Transverse colon (tissue), 4 donors: ENCODE measurements around the gene PRAC1. TPM values are rescaled to one million over a fixed set of nuclear protein-coding genes. Genes with fewer than 3 reads are reported as not detected.

Source experiments
- DNase-seq: peaks from one replicate; pipeline ENCODE4 v3.0.0-alpha.2; 2019
- H3K27ac ChIP-seq, 4 donors: fragments of 200-600 bp; sonication (generic); 2 replicates each; pipeline ENCODE4 v1.5.1; 2016 to 2018; ENCODE audit warnings: inconsistent platforms in 4 of 4
- H3K27me3 ChIP-seq: fragments of 200-600 bp; sonication (generic); 2 replicates; pipeline ENCODE4 v1.5.1; 2017; ENCODE audit warnings: inconsistent platforms
- H3K36me3 ChIP-seq, 4 donors: fragments of 200-600 bp; sonication (generic); 2 replicates each; pipeline ENCODE4 v1.5.1; 2017 to 2019; ENCODE audit warnings: inconsistent platforms in 4 of 4
- H3K4me1 ChIP-seq, 4 donors: fragments of 200-600 bp; sonication (generic); 2 replicates each; pipeline ENCODE4 v1.5.1; 2017 to 2020; ENCODE audit warnings: inconsistent platforms in 4 of 4
- H3K4me3 ChIP-seq, 4 donors: fragments of 200-600 bp; sonication (generic); 1 replicate in 1 of 4; 2 replicates in 3 of 4; pipeline versions ENCODE4 v1.5.1 to v1.6.1; 2017 to 2019; ENCODE audit warnings: inconsistent platforms in 4 of 4
- H3K9me3 ChIP-seq, 2 donors: fragments of 200-600 bp; sonication (generic); 2 replicates each; pipeline ENCODE4 v1.5.1; 2017 to 2019; ENCODE audit warnings: inconsistent platforms in 2 of 2
- EP300 ChIP-seq: sonication (generic); formaldehyde crosslinking; IDR thresholded peaks from one replicate; pipeline ENCODE4 v1.6.1; 2017; ENCODE audit warnings: antibody characterized with exemption, low read depth
- POLR2A ChIP-seq: fragments of 450-650 bp; IDR thresholded peaks from one replicate; pipeline ENCODE4 v1.6.1; 2016; ENCODE audit warnings: antibody characterized with exemption, mild to moderate bottlenecking, moderate library complexity
- POLR2AphosphoS5 ChIP-seq, 3 donors: sonication (generic); formaldehyde crosslinking; IDR thresholded peaks; one replicate each; pipeline ENCODE4 v1.6.1; 2016; ENCODE audit warnings: antibody characterized with exemption in 3 of 3
- WGBS, 2 donors: methylation state at CpG; one replicate each; pipeline ENCODE4 v1.1.5; 2018; ENCODE audit warnings: low coverage in 1 of 2; 5-methylcytosine and 5-hydroxymethylcytosine counted together
- in situ Hi-C, 4 donors: fragments of 200-750 bp; cut with MboI; loops; one replicate each; pipeline versions ENCODE4 v1.15.0 to v1.15.1; 2017; ENCODE audit warnings: low sequenced_read_pairs in 3 of 4, low pct_ligation_motif_present in 1 of 4, low pct_unique_long_range_greater_than_20kb in 1 of 4
- intact Hi-C: fragments of 100-400 bp; cut with DNase I; formaldehyde crosslinking; loops from one replicate; pipeline ENCODE4 v1.15.1; 2023; ENCODE audit warnings: low total_unique reads
- total RNA-seq, 4 donors: library from RNA; depleted of rRNA; stranded (reverse); fragments of >200 nt; gene quantifications; one replicate each; pipeline ENCODE4 v1.1.0, GENCODE V29; 2016
- TF ChIP-seq, protein P1 (sequence below), 5 experiments: fragments of 200-600 bp in 3 of 5; fragments of 450-650 bp in 2 of 5; sonication (generic) in 3 of 5; IDR thresholded peaks; 1 replicate in 2 of 5; 2 replicates in 3 of 5; pipeline ENCODE4 v1.5.1; 2016 to 2017; ENCODE audit warnings: antibody characterized with exemption in 5 of 5, inconsistent platforms in 3 of 5, mild to moderate bottlenecking in 2 of 5, moderate library complexity in 1 of 5

PRAC1 gene
- total RNA-seq, 4 donors from 2014 or later, result 4.4 TPM; not detected in 3

- H3K27me3 ChIP-seq, result peaks cover 100% of the 10 kb centered on the region
- intact Hi-C loops, result no loop called here
- H3K4me1 ChIP-seq, result peaks cover 0 to 39% (median 22%) of the 10 kb centered on the region in 4 donors
- H3K36me3 ChIP-seq, result no peaks in the 10 kb centered on the region
- no peak overlapping the region for H3K27ac ChIP-seq
- no peak for DNase-seq
- H3K4me3 ChIP-seq, result no peak overlapping the region
- WGBS, 2 donors, result 7 to 10% methylated on average over 4 to 41 of the region's 43 CpGs
- TF ChIP-seq POLR2AphosphoS5 (IDR thresholded peaks at IDR 0.05), result no peak
- TF ChIP-seq EP300, result no peak
- TF ChIP-seq POLR2A, result no peak
- TF ChIP-seq, protein P1, sequence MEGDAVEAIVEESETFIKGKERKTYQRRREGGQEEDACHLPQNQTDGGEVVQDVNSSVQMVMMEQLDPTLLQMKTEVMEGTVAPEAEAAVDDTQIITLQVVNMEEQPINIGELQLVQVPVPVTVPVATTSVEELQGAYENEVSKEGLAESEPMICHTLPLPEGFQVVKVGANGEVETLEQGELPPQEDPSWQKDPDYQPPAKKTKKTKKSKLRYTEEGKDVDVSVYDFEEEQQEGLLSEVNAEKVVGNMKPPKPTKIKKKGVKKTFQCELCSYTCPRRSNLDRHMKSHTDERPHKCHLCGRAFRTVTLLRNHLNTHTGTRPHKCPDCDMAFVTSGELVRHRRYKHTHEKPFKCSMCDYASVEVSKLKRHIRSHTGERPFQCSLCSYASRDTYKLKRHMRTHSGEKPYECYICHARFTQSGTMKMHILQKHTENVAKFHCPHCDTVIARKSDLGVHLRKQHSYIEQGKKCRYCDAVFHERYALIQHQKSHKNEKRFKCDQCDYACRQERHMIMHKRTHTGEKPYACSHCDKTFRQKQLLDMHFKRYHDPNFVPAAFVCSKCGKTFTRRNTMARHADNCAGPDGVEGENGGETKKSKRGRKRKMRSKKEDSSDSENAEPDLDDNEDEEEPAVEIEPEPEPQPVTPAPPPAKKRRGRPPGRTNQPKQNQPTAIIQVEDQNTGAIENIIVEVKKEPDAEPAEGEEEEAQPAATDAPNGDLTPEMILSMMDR (IDR thresholded peaks at IDR 0.05), result no peak
- in situ Hi-C loops, result no loop called here
- H3K9me3 ChIP-seq, result no peaks in the 10 kb centered on the region
These were observed 30.3 kb upstream of the PRAC1 start for GRCh38 chr17:48752399-48753288.

GRCh38 chr17:48751733-48752398 lies 29.5 kb upstream of the PRAC1 start:
- DNase-seq, result no peak
- no peaks in the 10 kb centered on the region for H3K9me3 ChIP-seq
- TF ChIP-seq EP300 (no peak), POLR2A (no peak), POLR2AphosphoS5 (IDR thresholded peaks at IDR 0.05) (no peak)
- TF ChIP-seq, protein P1 (IDR thresholded peaks at IDR 0.05), result no peak

GRCh38 chr17:48751172-48751571 lies 28.9 kb upstream of the PRAC1 start:
- no peak overlapping the region for H3K27ac ChIP-seq
- TF ChIP-seq, protein P1 (IDR thresholded peaks at IDR 0.05), result no peak
- TF ChIP-seq POLR2A, result no peak
- TF ChIP-seq EP300, result no peak
- no peak for TF ChIP-seq POLR2AphosphoS5 (IDR thresholded peaks at IDR 0.05)
- H3K27me3 ChIP-seq, result peaks cover 100% of the 10 kb centered on the region
- H3K9me3 ChIP-seq, result no peaks in the 10 kb centered on the region
- in situ Hi-C loops, result no loop called here
- WGBS, 2 donors, result 9% methylated on average over 3 of the region's 3 CpGs; no CpG with 5 or more reads in 1 of the 2 donors
- no peaks in the 10 kb centered on the region for H3K36me3 ChIP-seq
- H3K4me1 ChIP-seq, result peaks cover 0 to 30% (median 12%) of the 10 kb centered on the region in 4 donors
- no peak overlapping the region for H3K4me3 ChIP-seq
- no peak for DNase-seq
- intact Hi-C loops, result no loop called here

More at GRCh38 chr17:48751733-48752398, 29.5 kb upstream of the PRAC1 start:
- Histone ChIP-seq H3K36me3 (no peaks in the 10 kb centered on the region), H3K4me3 (no peak overlapping the region), H3K27ac (no peak overlapping the region), H3K4me1 (peaks cover 0 to 31% (median 16%) of the 10 kb centered on the region in 4 donors), H3K27me3 (peaks cover 100% of the 10 kb centered on the region)
- in situ Hi-C loops, result no loop called here
- WGBS, 2 donors, result 18 to 32% methylated on average over 7 to 13 of the region's 13 CpGs
- intact Hi-C loops, result no loop called here
